SK-N-MC (cell line): ENCODE measurements around the gene WNT8A.

Source experiments
- EZH2 ChIP-seq: fragments of 200-600 bp; sonication (generic); IDR thresholded peaks from one replicate; pipeline ENCODE4 v1.6.1; 2017; ENCODE audit warnings: antibody characterized with exemption
- FOXP2 ChIP-seq: optimal IDR thresholded peaks from 2 replicates; pipeline ENCODE3; 2011; ENCODE audit warnings: mild to moderate bottlenecking, moderate library complexity; ENCODE audit not compliant: insufficient read depth; ENCODE audit errors: extremely low read length, control extremely low read depth

- TF ChIP-seq EZH2 (no peak), FOXP2 (no peak)
Measured at GRCh38 chr5:138139781-138140090, 55.9 kb downstream of the WNT8A start.
